ENCODE results near the gene NOXO1. TPM values are rescaled to one million over a fixed set of nuclear protein-coding genes. Genes with fewer than 3 reads are reported as not detected.

Gene NOXO1
- total RNA-seq, 1 donor, result not detected

DNA sequence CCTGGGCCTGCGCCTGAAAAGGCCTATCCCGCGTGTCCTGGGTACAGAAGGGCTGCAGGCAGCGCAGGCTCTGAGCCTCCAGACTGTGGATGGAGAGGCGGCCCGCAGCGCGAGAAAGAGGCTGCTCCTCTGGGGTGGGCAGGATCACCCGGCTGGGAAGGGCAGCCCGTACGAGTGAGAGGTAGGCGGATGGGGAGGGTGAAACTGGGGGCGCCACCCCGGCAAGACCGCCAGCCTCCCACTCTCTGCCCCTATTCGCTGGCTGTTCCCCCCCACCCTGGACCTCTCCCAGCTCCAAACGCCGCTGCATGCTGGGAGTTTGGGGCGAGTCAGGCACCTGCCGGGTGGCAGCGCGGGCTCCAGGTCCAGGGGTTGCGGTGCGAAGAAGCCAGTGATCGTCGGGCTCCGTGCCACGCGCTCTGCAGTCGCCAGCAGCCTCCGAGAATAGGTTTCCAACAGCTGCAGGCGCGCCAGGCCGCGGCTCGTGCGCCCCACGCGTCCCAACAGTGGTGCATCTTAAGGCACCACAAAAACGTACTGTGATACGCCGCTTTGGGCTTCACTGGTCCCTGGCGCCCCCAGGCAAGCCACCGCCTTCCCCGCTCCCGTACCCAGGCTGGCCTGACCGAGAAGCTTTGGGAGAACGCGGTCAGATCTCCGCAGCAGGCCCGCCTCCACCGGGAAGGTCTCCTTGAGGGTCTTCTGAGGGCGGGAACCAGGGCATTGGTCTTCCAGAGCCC lies 1.1 kb downstream of the NOXO1 start:
- peaks cover 39% of the 10 kb centered on the region for H3K27me3 ChIP-seq (ENCODE audit: insufficient read depth, low read length)
- H3K4me1 ChIP-seq (ENCODE audit: insufficient read depth, low read length), result peaks cover 17% of the 10 kb centered on the region
- no peaks in the 10 kb centered on the region for H3K9me3 ChIP-seq (ENCODE audit: low read depth, low read length)
- H3K4me3 ChIP-seq (ENCODE audit: low read length), result no peak overlapping the region

- Histone ChIP-seq H3K9me3 (ENCODE audit: low read depth, low read length) (no peaks in the 10 kb centered on the region), H3K27me3 (ENCODE audit: insufficient read depth, low read length) (peaks cover 39% of the 10 kb centered on the region), H3K4me1 (ENCODE audit: insufficient read depth, low read length) (peaks cover 10% of the 10 kb centered on the region), H3K4me3 (ENCODE audit: low read length) (no peak overlapping the region)
Measured at GRCh38 chr16:1979271-1980029, 1.8 kb downstream of the NOXO1 start.

GRCh38 chr16:1978476-1979120 lies 2.7 kb downstream of the NOXO1 start:
- H3K4me1 ChIP-seq (ENCODE audit: insufficient read depth, low read length), result peaks cover 8% of the 10 kb centered on the region
- H3K27me3 ChIP-seq (ENCODE audit: insufficient read depth, low read length), result peaks cover 39% of the 10 kb centered on the region
- no peaks in the 10 kb centered on the region for H3K9me3 ChIP-seq (ENCODE audit: low read depth, low read length)
- H3K4me3 ChIP-seq (ENCODE audit: low read length), result no peak overlapping the region

GRCh38 chr16:1977875-1978268 lies 3.4 kb downstream of the NOXO1 start:
- no peaks in the 10 kb centered on the region for H3K9me3 ChIP-seq (ENCODE audit: low read depth, low read length)
- H3K4me1 ChIP-seq (ENCODE audit: insufficient read depth, low read length), result peaks cover 5% of the 10 kb centered on the region
- no peak overlapping the region for H3K4me3 ChIP-seq (ENCODE audit: low read length)
- peaks cover 36% of the 10 kb centered on the region for H3K27me3 ChIP-seq (ENCODE audit: insufficient read depth, low read length)

- Histone ChIP-seq H3K4me3 (ENCODE audit: low read length) (no peak overlapping the region), H3K27me3 (ENCODE audit: insufficient read depth, low read length) (peaks cover 30% of the 10 kb centered on the region), H3K4me1 (ENCODE audit: insufficient read depth, low read length) (peaks cover 11% of the 10 kb centered on the region), H3K9me3 (ENCODE audit: low read depth, low read length) (no peaks in the 10 kb centered on the region)
Measured at GRCh38 chr16:1976951-1977874, 4.1 kb downstream of the NOXO1 start.

DNA sequence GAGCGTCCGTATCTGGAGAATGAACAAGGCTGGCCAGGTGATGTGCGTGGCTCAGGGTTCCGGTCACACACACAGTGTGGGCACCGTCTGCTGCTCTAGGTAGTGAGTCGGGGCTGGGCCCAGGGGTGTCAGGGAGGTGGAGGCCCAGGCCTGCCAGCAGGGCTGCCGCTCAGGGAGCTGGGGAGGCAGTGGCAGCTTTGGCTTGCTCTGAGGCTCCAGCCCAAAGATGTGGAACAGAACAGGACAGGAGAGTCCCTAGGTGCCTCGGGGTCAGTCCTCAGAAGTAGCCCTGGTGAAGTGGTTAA lies 5.1 kb downstream of the NOXO1 start:
- Histone ChIP-seq H3K9me3 (ENCODE audit: low read depth, low read length) (no peaks in the 10 kb centered on the region), H3K4me1 (ENCODE audit: insufficient read depth, low read length) (peaks cover 13% of the 10 kb centered on the region), H3K4me3 (ENCODE audit: low read length) (no peak overlapping the region), H3K27me3 (ENCODE audit: insufficient read depth, low read length) (peaks cover 19% of the 10 kb centered on the region)

GRCh38 chr16:1975432-1976215 lies 5.6 kb downstream of the NOXO1 start:
- Histone ChIP-seq H3K9me3 (ENCODE audit: low read depth, low read length) (no peaks in the 10 kb centered on the region), H3K27me3 (ENCODE audit: insufficient read depth, low read length) (peaks cover 14% of the 10 kb centered on the region), H3K4me3 (ENCODE audit: low read length) (no peak overlapping the region), H3K4me1 (ENCODE audit: insufficient read depth, low read length) (peaks cover 18% of the 10 kb centered on the region)

DNA sequence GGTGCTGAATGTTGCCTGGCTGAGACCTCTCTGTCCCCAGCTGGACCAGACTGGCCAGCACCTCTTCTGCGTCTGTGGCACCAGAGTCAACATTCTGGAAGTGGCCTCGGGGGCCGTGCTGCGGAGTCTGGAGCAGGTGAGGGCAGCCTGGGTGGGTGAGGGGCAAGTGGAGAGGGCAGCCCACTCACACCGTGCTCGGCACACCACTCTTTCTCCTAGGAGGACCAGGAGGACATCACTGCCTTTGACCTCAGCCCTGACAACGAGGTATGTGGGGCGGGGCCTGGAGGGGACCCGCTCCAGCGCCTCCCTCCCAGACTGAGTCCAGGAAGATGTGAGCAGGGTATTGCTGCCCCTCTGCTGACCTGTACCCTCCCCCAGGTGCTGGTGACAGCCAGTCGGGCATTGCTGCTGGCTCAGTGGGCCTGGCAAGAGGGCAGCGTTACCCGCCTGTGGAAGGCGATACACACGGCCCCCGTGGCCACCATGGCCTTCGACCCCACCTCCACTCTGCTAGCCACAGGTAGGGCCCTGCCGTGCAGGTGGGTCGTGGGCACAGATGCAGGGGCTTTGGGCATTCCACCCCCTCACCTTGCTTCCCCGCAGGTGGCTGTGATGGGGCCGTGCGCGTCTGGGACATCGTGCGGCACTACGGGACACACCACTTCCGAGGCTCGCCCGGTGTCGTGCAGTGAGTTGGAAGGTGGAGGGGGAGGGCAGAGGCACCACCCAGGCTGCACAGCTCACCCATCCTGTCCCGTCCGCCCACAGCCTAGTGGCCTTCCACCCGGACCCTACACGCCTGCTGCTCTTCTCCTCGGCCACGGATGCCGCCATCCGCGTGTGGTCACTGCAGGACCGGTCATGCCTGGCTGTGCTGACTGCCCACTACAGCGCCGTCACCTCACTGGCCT lies 6.9 kb downstream of the NOXO1 start:
- Histone ChIP-seq H3K9me3 (ENCODE audit: low read depth, low read length) (no peaks in the 10 kb centered on the region), H3K4me1 (ENCODE audit: insufficient read depth, low read length) (peaks cover 19% of the 10 kb centered on the region), H3K27me3 (ENCODE audit: insufficient read depth, low read length) (peaks cover 2% of the 10 kb centered on the region), H3K4me3 (ENCODE audit: low read length) (no peak overlapping the region)

DNA sequence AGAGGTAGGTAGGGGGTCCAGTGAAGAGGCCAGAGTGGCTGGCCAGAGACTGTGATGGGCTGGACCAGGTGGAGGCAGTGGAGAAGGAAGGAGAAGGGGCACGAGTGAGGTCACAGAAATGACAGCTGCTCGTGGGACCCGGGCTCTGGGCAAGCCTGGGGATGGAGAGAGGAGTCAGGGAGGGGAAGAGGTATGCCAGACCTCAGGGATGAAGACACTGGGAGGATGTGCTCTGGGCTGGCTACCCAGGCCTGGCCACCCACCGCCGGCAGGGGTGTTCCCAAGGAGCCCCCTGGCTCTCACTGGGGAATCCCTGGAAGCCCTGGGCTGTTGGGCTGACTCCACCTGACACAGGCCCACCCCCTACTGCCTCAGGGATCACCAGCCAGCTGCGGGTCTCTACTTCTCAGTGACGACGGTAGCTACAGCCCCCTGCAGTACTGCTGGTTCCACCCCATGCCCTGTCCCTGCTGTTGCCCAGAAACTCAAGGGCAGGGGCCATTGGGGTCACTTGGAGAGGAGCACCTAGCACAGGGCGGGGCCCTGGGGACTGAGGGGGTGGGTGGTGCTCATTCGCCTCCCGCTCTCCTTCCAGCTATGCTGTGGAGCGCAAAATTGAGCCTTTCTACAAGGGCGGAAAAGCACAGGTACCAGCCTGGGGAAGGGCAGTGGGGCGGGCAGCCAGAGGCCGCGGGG lies 7.7 kb downstream of the NOXO1 start:
- Histone ChIP-seq H3K9me3 (ENCODE audit: low read depth, low read length) (no peaks in the 10 kb centered on the region), H3K4me3 (ENCODE audit: low read length) (no peak overlapping the region), H3K27me3 (ENCODE audit: insufficient read depth, low read length) (no peaks in the 10 kb centered on the region), H3K4me1 (ENCODE audit: insufficient read depth, low read length) (peaks cover 19% of the 10 kb centered on the region)

DNA sequence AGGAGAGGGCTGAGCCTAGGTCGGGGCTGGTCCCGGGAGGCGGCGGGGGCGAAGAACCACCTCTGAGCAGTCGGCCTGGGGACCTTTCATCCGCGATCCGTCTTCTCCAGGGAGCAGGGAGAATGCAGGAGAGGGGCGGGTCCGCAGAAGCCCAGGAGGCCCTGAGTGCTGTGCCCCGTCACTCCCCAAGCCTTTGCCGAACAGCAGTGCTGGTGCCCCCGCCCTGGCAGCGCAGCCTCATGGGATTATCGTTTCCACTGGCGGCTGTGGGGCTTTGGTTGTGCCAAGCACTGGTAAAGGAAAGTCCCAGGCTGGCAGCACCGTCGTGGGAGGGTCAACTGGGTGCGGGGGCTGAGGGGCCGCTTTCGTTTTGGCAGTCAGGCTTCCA lies 8.8 kb downstream of the NOXO1 start:
- Histone ChIP-seq H3K27me3 (ENCODE audit: insufficient read depth, low read length) (no peaks in the 10 kb centered on the region), H3K9me3 (ENCODE audit: low read depth, low read length) (no peaks in the 10 kb centered on the region), H3K4me1 (ENCODE audit: insufficient read depth, low read length) (peaks cover 19% of the 10 kb centered on the region), H3K4me3 (ENCODE audit: low read length) (peak overlapping the region; percentile 80)

DNA sequence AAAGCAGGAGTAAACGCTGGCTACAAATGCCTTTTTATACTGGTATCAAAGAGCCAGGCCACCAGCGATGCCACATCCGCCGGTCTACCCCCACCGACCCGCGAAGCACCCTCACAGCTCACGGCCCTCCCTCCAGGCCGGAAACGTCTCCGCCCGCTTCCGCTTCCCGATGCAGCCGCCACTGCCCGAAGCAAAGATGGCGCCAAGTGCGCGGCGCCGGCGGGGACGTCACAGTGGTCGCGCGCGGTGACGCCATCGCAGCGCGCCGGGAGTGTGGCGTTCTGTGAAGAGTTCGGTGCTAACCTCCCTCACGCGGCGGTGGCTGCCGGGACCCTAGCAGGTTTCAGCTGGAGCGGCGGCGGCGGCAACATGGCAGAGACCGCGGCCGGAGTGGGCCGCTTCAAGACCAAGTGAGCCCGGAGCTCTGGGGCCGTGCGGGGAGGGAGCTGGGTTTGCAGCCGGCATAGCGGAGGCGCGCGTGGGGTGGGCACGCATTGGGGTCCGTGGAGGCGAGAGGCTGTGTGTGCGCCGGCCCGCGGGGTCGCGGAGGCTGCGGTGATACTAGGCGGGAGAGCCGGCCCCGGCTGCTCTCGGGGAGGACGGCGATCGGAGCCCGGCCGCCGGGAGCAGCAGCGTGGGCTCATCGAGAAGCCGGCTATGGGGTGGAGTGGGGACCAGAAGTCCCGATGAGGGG lies 9.3 kb downstream of the NOXO1 start, which contains the start of gene TBL3:
Gene TBL3, plus strand, starts transcription at position 258 of the 694 bp plus-strand sequence. Its CDS starts 112 bp downstream, at position 370.
- peak within 1 kb of the TSS; percentile 80 for H3K4me3 ChIP-seq (ENCODE audit: low read length)
- H3K27me3 ChIP-seq (ENCODE audit: insufficient read depth, low read length), result no peaks in the 10 kb centered on the region
- peaks cover 19% of the 10 kb centered on the region for H3K4me1 ChIP-seq (ENCODE audit: insufficient read depth, low read length)
- H3K9me3 ChIP-seq (ENCODE audit: low read depth, low read length), result no peaks in the 10 kb centered on the region

GRCh38 chr16:1968146-1968953 lies 12.9 kb downstream of the NOXO1 start:
- Histone ChIP-seq H3K9me3 (ENCODE audit: low read depth, low read length) (no peaks in the 10 kb centered on the region), H3K4me3 (ENCODE audit: low read length) (no peak overlapping the region), H3K4me1 (ENCODE audit: insufficient read depth, low read length) (peaks cover 38% of the 10 kb centered on the region), H3K27me3 (ENCODE audit: insufficient read depth, low read length) (no peaks in the 10 kb centered on the region)

Data from mononuclear cell (primary cell).